IMR-90 (cell line): ENCODE results near the gene STK10. TPM values are rescaled to one million over a fixed set of nuclear protein-coding genes. Genes with fewer than 3 reads are reported as not detected.

Experiments used
- ATAC-seq: fragments of 200-7000 bp; cut with Tn5 transposase; 2 replicates; pipeline ENCODE4 v1.9.1; 2020; ENCODE audit warnings: low read depth, mild to moderate bottlenecking, moderate library complexity
- BruUV-seq: library from RNA; stranded (reverse); fragments of 400-500 nt; replicated peaks from 2 replicates; lab custom pipeline; 2021; lab: Mats Ljungman, UMichigan
- CTCF ChIA-PET: fragments of 300-600 bp; formaldehyde crosslinking; extraction: SDS; loops from one replicate; lab custom pipeline; 2021; ENCODE audit warnings: antibody characterized with exemption; lab: Yijun Ruan, JAX
- POLR2A ChIA-PET: fragments of 300-600 bp; sonication (Branson Sonifier 250); formaldehyde crosslinking; loops from one replicate; lab custom pipeline; 2022; ENCODE audit warnings: antibody characterized with exemption; ENCODE audit not compliant: unreplicated experiment; lab: Charles Lee
- DNase-seq: peaks from one replicate; pipeline ENCODE4 v3.0.0; 2013
- H2AFZ ChIP-seq: replicated peaks from 2 replicates; pipeline ENCODE3; 2013; ENCODE audit warnings: low read length, mild to moderate bottlenecking; ENCODE audit not compliant: poor library complexity
- H2AK5ac ChIP-seq: 2 replicates; pipeline ENCODE4 v1.6.1; 2013; ENCODE audit warnings: low read depth, low read length, inconsistent platforms
- H2AK9ac ChIP-seq: replicated peaks from 2 replicates; pipeline ENCODE3; 2013; ENCODE audit warnings: mild to moderate bottlenecking, low read depth, low read length, moderate library complexity; ENCODE audit not compliant: poor library complexity
- H2BK120ac ChIP-seq: 2 replicates; pipeline ENCODE4 v1.6.1; 2013; ENCODE audit warnings: low read depth, low read length, inconsistent platforms
- H2BK15ac ChIP-seq: 3 replicates; pipeline ENCODE4 v1.6.1; 2013; ENCODE audit warnings: low read depth, low read length, inconsistent platforms
- H2BK20ac ChIP-seq: 2 replicates; pipeline ENCODE4 v1.6.1; 2013; ENCODE audit warnings: low read depth, mild to moderate bottlenecking, inconsistent platforms, low read length, moderate library complexity
- H2BK5ac ChIP-seq: 2 replicates; pipeline ENCODE4 v1.6.1; 2013; ENCODE audit warnings: mild to moderate bottlenecking, low read depth, low read length, inconsistent platforms; ENCODE audit not compliant: poor library complexity, severe bottlenecking
- H3K14ac ChIP-seq: replicated peaks from 2 replicates; pipeline ENCODE4 v1.6.1; 2013; ENCODE audit warnings: low read depth, low read length, inconsistent platforms
- H3K18ac ChIP-seq: 2 replicates; pipeline ENCODE4 v1.6.1; 2013; ENCODE audit warnings: low read depth, low read length, control low read depth
- H3K23ac ChIP-seq: 2 replicates; pipeline ENCODE4 v1.6.1; 2013; ENCODE audit warnings: low read depth, low read length, inconsistent platforms
- H3K27ac ChIP-seq: 2 replicates; pipeline ENCODE4 v1.5.1; 2013; ENCODE audit warnings: mild to moderate bottlenecking, control low read depth, low read length; ENCODE audit not compliant: insufficient read depth
- H3K27me3 ChIP-seq: 2 replicates; pipeline ENCODE4 v1.6.1; 2013; ENCODE audit warnings: low read length; ENCODE audit not compliant: control insufficient read depth, insufficient read depth
- H3K36me3 ChIP-seq: 2 replicates; pipeline ENCODE4 v1.6.1; 2013; ENCODE audit warnings: low read length, mixed read lengths; ENCODE audit not compliant: control insufficient read depth, insufficient read depth
- H3K4ac ChIP-seq: 2 replicates; pipeline ENCODE4 v1.6.1; 2013; ENCODE audit warnings: low read depth, low read length, inconsistent platforms
- H3K4me1 ChIP-seq: 2 replicates; pipeline ENCODE4 v1.6.1; 2013; ENCODE audit warnings: low read length, mixed read lengths; ENCODE audit not compliant: control insufficient read depth, insufficient read depth
- H3K4me2 ChIP-seq: 2 replicates; pipeline ENCODE4 v1.6.1; 2013; ENCODE audit warnings: low read depth, mild to moderate bottlenecking, control low read depth, low read length, moderate library complexity
- H3K4me3 ChIP-seq: 2 replicates; pipeline ENCODE4 v1.5.1; 2013; ENCODE audit warnings: low read depth, mild to moderate bottlenecking, control low read depth, low read length, moderate library complexity; ENCODE audit not compliant: insufficient read depth
- H3K56ac ChIP-seq: 2 replicates; pipeline ENCODE4 v1.6.1; 2013; ENCODE audit warnings: low read length, inconsistent platforms; ENCODE audit not compliant: insufficient read depth; ENCODE audit errors: extremely low read depth
- H3K79me1 ChIP-seq, 2 experiments: 2 replicates each; pipeline ENCODE4 v1.6.1; 2013; ENCODE audit warnings: low read length in 2 of 2, inconsistent platforms in 1 of 2, low read depth in 1 of 2
- H3K9ac ChIP-seq: 2 replicates; pipeline ENCODE4 v1.6.1; 2013; ENCODE audit warnings: low read depth, low read length, control low read depth
- H3K9me1 ChIP-seq: 2 replicates; pipeline ENCODE4 v1.6.1; 2013; ENCODE audit warnings: low read length, inconsistent platforms; ENCODE audit not compliant: insufficient read depth
- H3K9me3 ChIP-seq: 2 replicates; pipeline ENCODE4 v1.6.1; 2013; ENCODE audit warnings: low read length; ENCODE audit not compliant: control insufficient read depth, insufficient read depth
- H4K20me1 ChIP-seq: 2 replicates; pipeline ENCODE4 v1.6.1; 2013; ENCODE audit warnings: low read length, inconsistent platforms; ENCODE audit not compliant: insufficient read depth
- H4K5ac ChIP-seq: 2 replicates; pipeline ENCODE4 v1.6.1; 2013; ENCODE audit warnings: mild to moderate bottlenecking, low read depth, low read length, control low read depth
- H4K8ac ChIP-seq, 2 experiments: 2 replicates each; pipeline ENCODE4 v1.6.1; 2013; ENCODE audit warnings: low read depth in 2 of 2, low read length in 2 of 2, control low read depth in 1 of 2, inconsistent platforms in 1 of 2
- H4K91ac ChIP-seq: 2 replicates; pipeline ENCODE4 v1.6.1; 2013; ENCODE audit warnings: low read depth, low read length, inconsistent platforms; ENCODE audit not compliant: insufficient read depth
- BHLHE40 ChIP-seq: fragments of 150-350 bp; IDR thresholded peaks from 2 replicates; pipeline ENCODE4 v1.6.1; 2016; ENCODE audit warnings: mild to moderate bottlenecking, low read depth, low read length
- CEBPB ChIP-seq: IDR thresholded peaks from 2 replicates; pipeline ENCODE4 v1.6.1; 2012; ENCODE audit warnings: low read depth, low read length, improper control_type of control experiment
- CHD1 ChIP-seq: IDR thresholded peaks from 2 replicates; pipeline ENCODE4 v1.6.1; 2012; ENCODE audit warnings: low read depth, low read length, improper control_type of control experiment
- FOS ChIP-seq: fragments of 150-350 bp; IDR thresholded peaks from 2 replicates; pipeline ENCODE4 v1.6.1; 2016; ENCODE audit warnings: low read depth, low read length
- MAFK ChIP-seq: IDR thresholded peaks from 2 replicates; pipeline ENCODE4 v1.6.1; 2012; ENCODE audit warnings: low read depth, low read length, improper control_type of control experiment
- MAZ ChIP-seq: IDR thresholded peaks from 2 replicates; pipeline ENCODE4 v1.6.1; 2012; ENCODE audit warnings: low read depth, mild to moderate bottlenecking, low read length, improper control_type of control experiment, moderate library complexity, borderline replicate concordance
- MXI1 ChIP-seq: IDR thresholded peaks from 2 replicates; pipeline ENCODE4 v1.6.1; 2012; ENCODE audit warnings: low read depth, mild to moderate bottlenecking, low read length, moderate library complexity, borderline replicate concordance
- NFE2L2 ChIP-seq: fragments of 150-350 bp; IDR thresholded peaks from 2 replicates; pipeline ENCODE4 v1.6.1; 2016; ENCODE audit warnings: low read depth, mild to moderate bottlenecking, low read length
- POLR2A ChIP-seq: IDR thresholded peaks from 2 replicates; pipeline ENCODE4 v1.6.1; 2012; ENCODE audit warnings: mild to moderate bottlenecking, low read depth, low read length
- RAD21 ChIP-seq: IDR thresholded peaks from 2 replicates; pipeline ENCODE4 v1.6.1; 2012; ENCODE audit warnings: low read length, improper control_type of control experiment
- RCOR1 ChIP-seq: IDR thresholded peaks from 2 replicates; pipeline ENCODE4 v1.6.1; 2012; ENCODE audit warnings: mild to moderate bottlenecking, low read length, improper control_type of control experiment; ENCODE audit not compliant: insufficient replicate concordance
- RFX5 ChIP-seq: IDR thresholded peaks from 2 replicates; pipeline ENCODE4 v1.8.0; 2012; ENCODE audit warnings: low read depth, mild to moderate bottlenecking, low read length, moderate library complexity
- SMC3 ChIP-seq: fragments of 150-350 bp; IDR thresholded peaks from 2 replicates; pipeline ENCODE4 v1.6.1; 2016; ENCODE audit warnings: low read depth, mild to moderate bottlenecking, antibody characterized with exemption, low read length, moderate library complexity
- WGBS, 2 experiments: methylation state at CpG; one replicate each; pipeline versions ENCODE4 v1.1.5 to v1.1.7; 2013; ENCODE audit warnings: missing lambda C conversion rate in 2 of 2; ENCODE audit not compliant: insufficient read length in 1 of 2; ENCODE audit errors: extremely low coverage in 2 of 2; 5-methylcytosine and 5-hydroxymethylcytosine counted together
- dilution Hi-C: fragments of 300-500 bp; cut with HindIII; formaldehyde crosslinking; loops from one replicate; pipeline ENCODE4 v1.14.3; 2018; ENCODE audit warnings: low sequenced_read_pairs; ENCODE audit not compliant: unreplicated experiment
- in situ Hi-C: fragments of 300-500 bp; cut with MboI; formaldehyde crosslinking; loops from 3 replicates; pipeline ENCODE4 v1.14.3; 2019; ENCODE audit warnings: low sequenced_read_pairs, inconsistent platforms, mixed read lengths
- intact Hi-C: fragments of 100-400 bp; cut with micrococcal nuclease; formaldehyde crosslinking; loops from 2 replicates; pipeline ENCODE4 v1.10.0; 2022
- polyA plus RNA-seq, 3 experiments: library from polyadenylated mRNA; depleted of rRNA; stranded (reverse); fragments of >200 nt; gene quantifications; 2 replicates each; pipeline ENCODE4 v1.2.3, GENCODE V29; 2012; ENCODE audit warnings: low replicate concordance in 1 of 3
- total RNA-seq: library from RNA; depleted of rRNA; stranded (reverse); fragments of >200 nt; gene quantifications from 2 replicates; pipeline ENCODE4 v1.2.3, GENCODE V29; 2012
- TF ChIP-seq, protein P1 (sequence below): fragments of 150-350 bp; IDR thresholded peaks from 2 replicates; pipeline ENCODE4 v1.6.1; 2017; ENCODE audit warnings: mild to moderate bottlenecking, antibody characterized with exemption, low read length, low read depth
- TF ChIP-seq, protein P2 (sequence below): conservative IDR thresholded peaks from 2 replicates; pipeline ENCODE4 v1.5.1; 2012; ENCODE audit warnings: mild to moderate bottlenecking, low read depth, low read length, improper control_type of control experiment
- TF ChIP-seq, protein P3 (sequence below): fragments of 150-350 bp; IDR thresholded peaks from 2 replicates; pipeline ENCODE4 v1.6.1; 2016; ENCODE audit warnings: low read depth, mild to moderate bottlenecking, low read length, moderate library complexity, borderline replicate concordance

Gene STK10
- total and polyA plus RNA-seq, 2 of the 4 experiments (the other 2 are of a cell fraction) = 15.4 to 18.5 TPM

DNA sequence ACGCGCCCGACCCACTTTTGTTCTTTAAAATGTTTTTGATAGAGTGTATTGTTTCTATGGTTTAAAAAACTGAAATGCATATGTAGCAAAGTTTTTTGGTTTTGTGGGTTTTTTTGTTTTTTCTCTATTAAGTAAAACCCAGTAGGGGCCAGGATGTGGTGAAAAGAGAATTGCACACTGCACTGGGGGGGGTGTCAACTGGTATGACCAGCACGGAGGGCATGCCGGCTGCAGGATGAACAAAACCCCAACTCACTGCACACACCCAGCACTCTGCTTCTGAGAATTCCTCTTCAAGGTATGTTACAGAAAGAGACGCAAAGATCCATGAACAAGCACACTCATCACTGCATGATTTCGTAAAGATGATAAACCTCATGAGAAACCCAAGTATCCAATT lies 75.0 kb downstream of the STK10 start:
- intact Hi-C loops (no loop called here), in situ Hi-C loops (no loop called here), dilution Hi-C loops (no loop called here)
- H3K4me1 ChIP-seq = peaks cover 11% of the 10 kb centered on the region
- H2BK120ac ChIP-seq = no peak overlapping the region
- no peak overlapping the region for H3K18ac ChIP-seq
- no peak overlapping the region for H3K23ac ChIP-seq
- H2AFZ ChIP-seq = no peak overlapping the region
- H3K9ac ChIP-seq = no peak overlapping the region
- no peak overlapping the region for H2AK5ac ChIP-seq
- H3K4me2 ChIP-seq = no peak overlapping the region
- WGBS, 2 experiments = no CpG with 5 or more reads among the region's 7 CpGs
- DNase-seq = no peak
- no peaks in the 10 kb centered on the region for H4K20me1 ChIP-seq
- ATAC-seq = no peak
- H3K4me3 ChIP-seq = no peak overlapping the region
- no peaks in the 10 kb centered on the region for H3K9me3 ChIP-seq
- ChIA-PET POLR2A (interaction anchor here (0.6 kb wide), 1 partner anchor 10 kb away, joined by 11 read pairs; no protein-coding TSS in a partner anchor), CTCF (no interaction called here)
- no peak overlapping the region for H4K91ac ChIP-seq
- no peak overlapping the region for H2AK9ac ChIP-seq
- H3K56ac ChIP-seq = no peak overlapping the region
- H4K5ac ChIP-seq = no peak overlapping the region
- H2BK20ac ChIP-seq = no peak overlapping the region
- no peak overlapping the region for H2BK5ac ChIP-seq
- H3K4ac ChIP-seq = no peak overlapping the region
- H3K9me1 ChIP-seq = peaks cover 1% of the 10 kb centered on the region; the same call in 1 of the 2 replicates
- H3K27me3 ChIP-seq = no peaks in the 10 kb centered on the region
- BruUV-seq = no TSS peak
- H4K8ac ChIP-seq = no peak overlapping the region
- no peak overlapping the region for H3K27ac ChIP-seq
- no peak overlapping the region; the same call in 1 of the 2 replicates for H3K14ac ChIP-seq
- peaks cover 5 to 40% of the 10 kb centered on the region in 2 experiments; a peak in 3 of 4 replicates for H3K79me1 ChIP-seq
- H3K36me3 ChIP-seq = peaks cover 13% of the 10 kb centered on the region; the same call in 1 of the 2 replicates
- TF ChIP-seq RFX5 = no peak
- TF ChIP-seq MXI1 = no peak
- TF ChIP-seq POLR2A = no peak
- no peak for TF ChIP-seq BHLHE40
- no peak for TF ChIP-seq NFE2L2
- no peak for TF ChIP-seq SMC3
- no peak for TF ChIP-seq CEBPB
- no peak for TF ChIP-seq FOS
- no peak for TF ChIP-seq CHD1
- TF ChIP-seq MAZ = no peak
- TF ChIP-seq, protein P1, sequence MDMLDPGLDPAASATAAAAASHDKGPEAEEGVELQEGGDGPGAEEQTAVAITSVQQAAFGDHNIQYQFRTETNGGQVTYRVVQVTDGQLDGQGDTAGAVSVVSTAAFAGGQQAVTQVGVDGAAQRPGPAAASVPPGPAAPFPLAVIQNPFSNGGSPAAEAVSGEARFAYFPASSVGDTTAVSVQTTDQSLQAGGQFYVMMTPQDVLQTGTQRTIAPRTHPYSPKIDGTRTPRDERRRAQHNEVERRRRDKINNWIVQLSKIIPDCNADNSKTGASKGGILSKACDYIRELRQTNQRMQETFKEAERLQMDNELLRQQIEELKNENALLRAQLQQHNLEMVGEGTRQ = no peak
- TF ChIP-seq RCOR1 = no peak
- TF ChIP-seq RAD21 = no peak
- TF ChIP-seq, protein P2, sequence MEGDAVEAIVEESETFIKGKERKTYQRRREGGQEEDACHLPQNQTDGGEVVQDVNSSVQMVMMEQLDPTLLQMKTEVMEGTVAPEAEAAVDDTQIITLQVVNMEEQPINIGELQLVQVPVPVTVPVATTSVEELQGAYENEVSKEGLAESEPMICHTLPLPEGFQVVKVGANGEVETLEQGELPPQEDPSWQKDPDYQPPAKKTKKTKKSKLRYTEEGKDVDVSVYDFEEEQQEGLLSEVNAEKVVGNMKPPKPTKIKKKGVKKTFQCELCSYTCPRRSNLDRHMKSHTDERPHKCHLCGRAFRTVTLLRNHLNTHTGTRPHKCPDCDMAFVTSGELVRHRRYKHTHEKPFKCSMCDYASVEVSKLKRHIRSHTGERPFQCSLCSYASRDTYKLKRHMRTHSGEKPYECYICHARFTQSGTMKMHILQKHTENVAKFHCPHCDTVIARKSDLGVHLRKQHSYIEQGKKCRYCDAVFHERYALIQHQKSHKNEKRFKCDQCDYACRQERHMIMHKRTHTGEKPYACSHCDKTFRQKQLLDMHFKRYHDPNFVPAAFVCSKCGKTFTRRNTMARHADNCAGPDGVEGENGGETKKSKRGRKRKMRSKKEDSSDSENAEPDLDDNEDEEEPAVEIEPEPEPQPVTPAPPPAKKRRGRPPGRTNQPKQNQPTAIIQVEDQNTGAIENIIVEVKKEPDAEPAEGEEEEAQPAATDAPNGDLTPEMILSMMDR = no peak
- TF ChIP-seq, protein P3, sequence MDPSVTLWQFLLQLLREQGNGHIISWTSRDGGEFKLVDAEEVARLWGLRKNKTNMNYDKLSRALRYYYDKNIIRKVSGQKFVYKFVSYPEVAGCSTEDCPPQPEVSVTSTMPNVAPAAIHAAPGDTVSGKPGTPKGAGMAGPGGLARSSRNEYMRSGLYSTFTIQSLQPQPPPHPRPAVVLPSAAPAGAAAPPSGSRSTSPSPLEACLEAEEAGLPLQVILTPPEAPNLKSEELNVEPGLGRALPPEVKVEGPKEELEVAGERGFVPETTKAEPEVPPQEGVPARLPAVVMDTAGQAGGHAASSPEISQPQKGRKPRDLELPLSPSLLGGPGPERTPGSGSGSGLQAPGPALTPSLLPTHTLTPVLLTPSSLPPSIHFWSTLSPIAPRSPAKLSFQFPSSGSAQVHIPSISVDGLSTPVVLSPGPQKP = no peak
- no peak for TF ChIP-seq MAFK
- H2BK15ac ChIP-seq = no peak overlapping the region
